Astrocyte of the cerebellum (primary cell): ENCODE results near the gene ALG2.
A peak's percentile ranks its signal among the peaks of the same experiment; 100 is the strongest.
"Not testable (repeated sequence)": the region's sequence is repeated elsewhere in the genome, so short reads cannot be mapped to it uniquely, and the experiment has no call there.

Experiments used
- DNase-seq: peaks from one replicate; pipeline ENCODE4 v3.0.0-alpha.2; 2011; ENCODE audit warnings: low read depth
- H3K4me3 ChIP-seq: 2 replicates; pipeline ENCODE4 v1.5.1; 2011; ENCODE audit warnings: mild to moderate bottlenecking, low read depth, low read length, moderate library complexity
- CTCF ChIP-seq: IDR thresholded peaks from 2 replicates; pipeline ENCODE4 v1.5.1; 2012; ENCODE audit warnings: low read length, low read depth, moderate library complexity, mild to moderate bottlenecking; ENCODE audit errors: missing control alignments
- in situ Hi-C: cut with HindIII; loops from 2 replicates; pipeline ENCODE4 v1.10.0; 2017; ENCODE audit warnings: low sequenced_read_pairs

The ALG2 gene

GRCh38 chr9:99197124-99197630, 24.6 kb downstream of the ALG2 start:
- no peak for TF ChIP-seq CTCF
- no peak overlapping the region for H3K4me3 ChIP-seq
- in situ Hi-C loops = no loop called here
- no peak for DNase-seq

GRCh38 chr9:99196484-99196883, 25.3 kb downstream of the ALG2 start:
- in situ Hi-C loops, DNase-seq, H3K4me3 ChIP-seq: not testable (repeated sequence)

GRCh38 chr9:99193466-99193821, 28.3 kb downstream of the ALG2 start:
- H3K4me3 ChIP-seq = no peak overlapping the region
- in situ Hi-C loops = no loop called here
- TF ChIP-seq CTCF = no peak
- DNase-seq = no peak

- in situ Hi-C loops = no loop called here
- TF ChIP-seq CTCF = peak; percentile 38
- no peak for DNase-seq
- no peak overlapping the region for H3K4me3 ChIP-seq
Observed at GRCh38 chr9:99192786-99193465, 28.8 kb downstream of the ALG2 start.

- DNase-seq = no peak
- H3K4me3 ChIP-seq = no peak overlapping the region
- TF ChIP-seq CTCF = no peak
- in situ Hi-C loops = no loop called here
Observed at GRCh38 chr9:99190597-99191283, 31.0 kb downstream of the ALG2 start.

GRCh38 chr9:99189887-99190596, 31.7 kb downstream of the ALG2 start:
- in situ Hi-C loops = no loop called here
- no peak for TF ChIP-seq CTCF
- no peak for DNase-seq
- H3K4me3 ChIP-seq = no peak overlapping the region

- in situ Hi-C loops = no loop called here
- no peak for TF ChIP-seq CTCF
- no peak overlapping the region for H3K4me3 ChIP-seq
- no peak for DNase-seq
Observed at GRCh38 chr9:99189186-99189585, 32.6 kb downstream of the ALG2 start.
